Measurements from ENCODE around the gene TMBIM4.
A peak's percentile ranks its signal among the peaks of the same experiment; 100 is the strongest.
"Not testable (repeated sequence)": the region's sequence is repeated elsewhere in the genome, so short reads cannot be mapped to it uniquely, and the experiment has no call there.

The TMBIM4 gene

DNA sequence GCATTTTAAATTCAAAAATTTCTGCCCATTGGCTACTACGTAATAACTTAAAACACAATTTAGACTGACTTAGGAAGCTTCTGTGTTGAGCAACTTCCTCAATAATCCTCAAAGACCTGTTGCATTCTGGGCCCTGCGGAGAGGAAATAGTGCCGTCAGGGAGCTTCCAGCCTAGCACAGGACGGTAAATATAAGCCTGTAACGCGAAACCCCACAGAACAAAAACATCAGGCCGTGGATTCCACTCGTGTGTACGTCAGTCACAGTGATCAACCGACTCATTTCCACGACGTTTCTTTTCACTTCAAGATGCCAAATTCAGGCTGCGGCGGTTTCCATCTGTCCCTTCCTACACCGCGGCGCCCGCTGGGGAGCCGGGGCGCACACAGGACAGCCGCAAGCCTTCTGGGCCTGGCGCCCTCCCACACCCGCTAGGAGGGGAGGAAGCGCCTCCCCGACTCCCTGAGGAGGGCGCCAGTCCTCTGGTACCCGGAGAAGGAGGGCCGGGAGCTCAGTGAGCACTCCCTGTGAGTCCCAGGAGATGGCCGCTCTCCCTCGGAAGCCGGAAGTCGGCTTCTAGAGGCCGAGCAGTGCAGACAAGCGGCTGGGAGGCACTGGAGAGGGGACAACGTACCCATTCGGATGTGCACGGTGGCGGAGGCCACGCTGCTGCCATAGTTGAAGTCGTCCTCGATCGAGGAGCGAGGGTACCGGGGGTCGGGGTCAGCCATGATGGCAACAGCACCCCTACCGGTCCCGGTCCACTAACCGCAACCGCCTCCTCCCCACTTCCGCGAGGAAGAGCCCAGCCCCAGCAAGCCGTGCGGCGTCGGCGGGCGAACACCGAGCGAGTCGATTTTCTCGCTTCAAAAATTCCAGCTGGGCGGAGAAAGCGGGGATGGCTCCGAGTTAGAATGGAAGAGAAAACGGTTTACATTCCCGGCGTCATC is at the start of gene TMBIM4:
Gene TMBIM4, minus strand, starts transcription at position 776 of the 950 bp plus-strand sequence. Its CDS starts 45 bp downstream, at position 731.
- peak; percentile 65 to 71 for DNase-seq (ENCODE audit: low read depth in 2 of 2, low spot score in 1 of 2)

- DNase-seq (ENCODE audit: low read depth in 2 of 2, low spot score in 1 of 2): no peak
These were observed 47.6 kb upstream of the TMBIM4 start for GRCh38 chr12:66217342-66217917.

GRCh38 chr12:66213011-66213410 is 43.2 kb upstream of the TMBIM4 start:
- not testable (repeated sequence) for DNase-seq (ENCODE audit: low read depth in 2 of 2, low spot score in 1 of 2)

- DNase-seq (ENCODE audit: low read depth in 2 of 2, low spot score in 1 of 2): not testable (repeated sequence)
These were observed 41.8 kb upstream of the TMBIM4 start for GRCh38 chr12:66211573-66211972.

- DNase-seq (ENCODE audit: low read depth in 2 of 2, low spot score in 1 of 2): no peak
These were observed 41.0 kb upstream of the TMBIM4 start for GRCh38 chr12:66210840-66211239.

GRCh38 chr12:66206141-66206540 is 36.3 kb upstream of the TMBIM4 start:
- DNase-seq (ENCODE audit: low read depth in 2 of 2, low spot score in 1 of 2): no peak

DNA sequence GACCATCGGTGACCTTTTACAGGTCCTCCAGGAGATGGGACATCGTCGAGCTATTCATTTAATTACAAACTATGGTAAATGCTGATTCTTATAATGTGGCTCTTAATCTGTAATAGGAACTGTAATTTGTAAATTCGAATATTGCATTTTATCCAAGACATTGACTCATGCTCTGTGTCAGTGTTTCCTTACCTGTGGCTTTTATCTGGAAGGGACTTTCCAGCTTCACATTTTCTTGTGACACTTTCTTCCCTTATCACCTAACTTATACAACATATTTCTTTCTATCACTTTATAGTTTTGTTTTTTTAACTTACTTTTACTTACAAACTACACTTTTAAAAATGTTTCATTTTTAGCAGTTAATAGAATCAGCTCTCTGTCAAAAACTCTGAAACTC is 34.0 kb upstream of the TMBIM4 start:
- DNase-seq (ENCODE audit: low read depth in 2 of 2, low spot score in 1 of 2): no peak

- no peak for DNase-seq (ENCODE audit: low read depth in 2 of 2, low spot score in 1 of 2)
These were observed 30.2 kb upstream of the TMBIM4 start for GRCh38 chr12:66199831-66200509.

DNA sequence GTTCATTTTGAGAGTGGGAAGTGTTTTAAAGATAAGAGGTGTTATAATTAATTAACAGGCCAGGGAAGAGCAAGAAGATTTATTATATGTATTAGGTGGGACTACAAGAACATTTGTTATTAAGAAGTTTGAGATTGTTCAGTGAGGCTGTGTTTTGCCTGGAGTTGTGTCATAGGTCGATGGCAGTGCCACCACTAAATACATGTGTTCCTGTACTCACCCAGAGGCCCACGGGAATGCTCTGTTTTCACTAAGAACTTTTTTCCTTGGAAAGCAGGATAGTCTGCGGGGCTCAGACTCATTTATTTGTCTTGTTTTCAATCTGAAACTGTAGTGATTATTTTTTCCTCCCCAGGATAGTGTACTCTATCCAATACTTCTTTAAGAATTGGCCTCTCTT is 29.3 kb upstream of the TMBIM4 start:
- no peak for DNase-seq (ENCODE audit: low read depth in 2 of 2, low spot score in 1 of 2)

DNA sequence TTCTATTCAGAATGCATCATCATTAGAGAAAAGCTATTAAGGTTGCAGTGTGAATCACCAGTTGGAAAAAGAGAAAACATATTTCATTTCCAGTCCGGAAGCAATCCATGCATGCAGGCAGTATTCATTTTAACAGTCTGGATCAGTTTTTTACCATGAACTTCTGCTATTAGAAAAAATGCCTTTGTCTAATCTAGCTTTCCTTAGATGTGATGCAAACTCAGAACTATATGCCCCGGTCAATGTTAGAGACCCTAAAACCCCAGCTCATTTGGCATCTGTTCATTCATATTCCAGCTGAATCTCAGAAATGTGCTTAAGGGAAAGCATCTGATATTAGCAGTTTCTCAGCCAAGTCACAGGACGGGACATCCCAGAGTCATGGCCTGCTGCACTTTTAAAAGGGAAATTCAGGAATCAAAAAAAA is 27.7 kb upstream of the TMBIM4 start:
- DNase-seq (ENCODE audit: low read depth in 2 of 2, low spot score in 1 of 2): no peak

GRCh38 chr12:66196806-66197205 is 27.0 kb upstream of the TMBIM4 start:
- DNase-seq (ENCODE audit: low read depth in 2 of 2, low spot score in 1 of 2): no peak

DNA sequence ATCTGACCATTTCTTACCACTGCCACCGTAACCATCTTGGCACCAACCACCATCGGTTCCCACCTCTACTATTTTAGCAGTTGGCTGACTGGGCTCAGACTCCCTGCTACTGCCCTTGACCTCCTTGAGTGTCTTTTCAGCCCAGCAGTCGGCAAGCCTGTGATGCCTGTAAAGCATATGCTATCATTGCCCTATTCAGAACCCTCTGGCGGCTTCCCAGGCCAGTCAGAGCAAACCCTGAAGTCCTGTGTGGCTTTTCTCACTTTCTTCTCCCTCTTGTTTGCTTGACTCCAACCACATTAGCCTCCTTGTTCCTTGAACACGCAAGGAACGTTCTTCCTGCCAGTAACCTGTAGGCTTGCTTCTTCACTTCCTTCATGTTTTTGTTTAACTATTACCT is 25.4 kb upstream of the TMBIM4 start:
- no peak for DNase-seq (ENCODE audit: low read depth in 2 of 2, low spot score in 1 of 2)

DNA sequence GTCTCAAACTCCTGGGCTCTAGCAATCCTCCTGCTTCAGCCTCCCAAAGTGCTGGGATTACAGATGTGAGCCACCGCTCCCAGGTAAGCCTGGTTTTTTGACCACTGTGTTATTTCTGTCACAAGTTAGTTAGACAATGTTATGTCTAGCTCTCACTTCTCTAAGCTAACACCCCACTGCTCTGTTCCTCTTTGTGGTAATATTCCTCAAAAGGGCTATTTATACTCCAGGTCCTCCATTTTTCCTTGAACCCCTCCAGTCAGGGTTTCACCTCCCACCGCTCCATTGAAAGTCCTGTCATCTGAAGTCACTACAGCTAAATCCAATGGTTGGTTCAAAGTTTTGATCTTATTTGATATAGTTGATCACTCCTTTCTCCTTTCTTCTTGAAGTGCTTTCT is 24.3 kb upstream of the TMBIM4 start:
- no peak for DNase-seq (ENCODE audit: low read depth in 2 of 2, low spot score in 1 of 2)

DNA sequence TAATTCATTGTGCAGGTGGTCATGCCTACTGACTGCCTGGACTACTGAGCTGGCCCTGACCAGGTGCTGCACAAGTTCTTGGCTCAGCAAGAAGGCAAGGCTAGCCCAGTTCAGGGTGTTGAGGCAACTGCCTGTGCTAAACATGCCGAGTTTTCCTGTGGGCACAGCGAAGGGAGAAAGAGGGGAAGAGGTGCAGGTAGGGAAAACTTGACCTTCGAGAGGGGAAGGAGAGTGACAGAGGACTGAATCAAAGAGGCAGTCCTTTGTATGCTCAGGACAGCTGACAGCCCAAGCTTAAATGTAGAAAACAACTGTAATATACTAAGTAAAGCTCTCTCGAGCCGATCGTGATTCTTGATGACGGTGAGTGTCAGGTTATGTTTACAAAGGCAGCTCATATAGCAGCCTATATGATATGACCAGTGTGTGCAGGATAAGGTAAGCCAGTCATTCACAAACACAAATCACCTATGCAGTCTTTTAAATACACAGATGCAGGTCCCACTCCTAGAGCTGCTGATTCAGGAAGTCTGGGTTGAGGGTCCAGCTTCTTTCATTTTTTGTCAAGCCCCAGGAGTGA is 21.8 kb upstream of the TMBIM4 start:
- no peak for DNase-seq (ENCODE audit: low read depth in 2 of 2, low spot score in 1 of 2)

DNA sequence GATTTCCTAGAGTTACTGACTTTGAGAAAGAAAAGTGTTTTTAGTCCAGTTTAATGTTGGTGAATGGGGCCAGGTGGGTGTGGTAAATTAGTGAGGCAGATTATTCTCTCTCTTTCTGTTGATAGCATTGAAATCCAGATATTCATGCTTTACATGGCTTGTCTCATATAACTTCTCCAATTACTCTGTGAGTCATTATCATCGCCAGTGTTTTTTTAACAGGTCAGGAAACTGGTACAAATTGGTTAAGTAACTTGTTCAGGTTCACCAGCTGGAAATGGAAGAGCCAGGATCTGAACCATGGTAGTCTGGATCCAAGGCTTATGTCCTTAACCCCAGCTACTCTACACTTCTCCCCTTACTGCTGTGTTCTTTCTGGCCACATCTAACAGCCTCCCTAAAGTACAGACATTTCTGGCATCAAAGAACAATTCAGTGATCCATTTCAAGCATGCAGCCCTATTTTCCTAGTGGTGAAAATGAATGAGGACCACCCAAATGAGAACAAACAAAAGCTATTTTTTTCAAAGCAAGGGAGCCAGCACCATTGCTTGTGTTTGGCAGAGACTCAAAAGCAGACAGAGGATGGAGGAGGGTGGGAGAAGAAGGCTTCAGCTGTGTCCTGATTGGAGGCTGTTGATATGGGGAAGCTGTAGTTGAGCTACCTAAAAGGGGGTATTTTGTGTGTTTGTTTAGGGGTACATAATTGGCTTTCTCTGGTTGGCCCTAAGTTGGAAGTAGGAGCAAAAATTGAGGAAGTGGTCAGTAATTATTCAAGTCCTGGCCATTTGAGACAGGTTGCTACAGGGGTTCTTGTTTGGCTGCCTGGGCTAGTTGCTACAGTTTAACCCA is 20.9 kb upstream of the TMBIM4 start:
- no peak for DNase-seq (ENCODE audit: low read depth in 2 of 2, low spot score in 1 of 2)

- DNase-seq (ENCODE audit: low read depth in 2 of 2, low spot score in 1 of 2): no peak
These were observed 20.1 kb upstream of the TMBIM4 start for GRCh38 chr12:66189889-66190288.

DNA sequence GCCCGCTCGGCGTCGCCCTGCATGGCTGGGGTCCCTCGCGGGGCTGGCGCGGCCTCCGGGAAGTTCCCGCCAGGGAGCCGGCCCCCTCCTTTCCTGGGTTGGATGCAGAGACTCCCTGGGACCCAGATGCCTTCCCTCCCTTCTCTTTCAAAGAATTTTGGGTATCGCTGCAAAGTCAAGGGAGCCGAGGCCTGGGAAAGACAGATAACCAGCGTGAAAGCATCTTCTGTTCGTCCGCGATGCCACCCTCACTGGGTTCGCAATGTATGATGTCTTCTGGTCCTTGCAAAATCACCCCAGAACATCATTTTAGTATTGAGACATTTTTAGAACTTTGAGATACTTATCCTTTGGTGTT is 19.7 kb upstream of the TMBIM4 start:
- no peak for DNase-seq (ENCODE audit: low read depth in 2 of 2, low spot score in 1 of 2)

DNA sequence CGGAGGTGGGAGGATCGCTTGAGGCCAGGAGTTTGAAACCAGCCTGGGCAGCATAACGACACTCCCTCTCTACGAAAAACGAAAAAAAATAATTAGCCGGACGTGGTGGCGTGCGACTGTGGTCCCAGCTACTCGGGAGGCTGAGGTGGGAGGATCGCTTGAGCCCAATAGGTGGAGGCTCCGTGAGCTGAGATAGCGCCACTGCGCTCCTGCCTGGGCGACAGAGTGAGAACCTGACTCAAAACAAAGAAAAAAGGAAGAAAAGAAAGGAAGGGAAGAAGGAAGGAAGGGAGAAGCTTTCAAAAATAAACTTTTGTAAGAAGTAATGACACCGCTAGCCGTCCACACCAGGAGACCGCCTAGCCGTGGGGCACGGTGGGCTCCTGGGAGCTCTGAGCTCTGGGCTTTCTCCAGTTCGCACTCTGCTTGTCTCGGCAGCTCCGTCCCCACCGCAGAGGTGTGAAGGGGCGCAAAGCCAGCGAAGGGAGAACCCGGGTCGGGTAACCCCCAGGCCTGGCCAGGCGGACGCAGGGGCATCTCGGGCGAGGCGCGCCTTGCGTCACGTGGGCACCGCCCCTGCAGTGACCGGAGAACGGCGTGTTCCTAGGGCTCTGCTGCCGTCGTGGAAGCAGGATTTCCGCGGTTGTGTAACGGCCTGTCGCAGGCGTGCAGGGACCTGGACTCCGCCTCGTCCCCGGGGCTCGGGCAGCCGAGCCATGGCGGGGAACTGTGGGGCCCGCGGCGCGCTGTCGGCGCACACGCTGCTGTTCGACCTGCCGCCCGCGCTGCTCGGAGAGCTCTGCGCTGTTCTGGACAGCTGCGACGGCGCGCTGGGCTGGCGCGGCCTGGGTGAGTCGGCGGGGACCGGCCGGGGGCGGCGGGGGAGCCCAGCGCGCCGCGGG is 19.0 kb upstream of the TMBIM4 start, which contains the start of gene IRAK3:
Gene IRAK3, plus strand, starts transcription at position 631 of the 902 bp plus-strand sequence. Its CDS starts 86 bp downstream, at position 717.
- no peak for DNase-seq (ENCODE audit: low read depth in 2 of 2, low spot score in 1 of 2)

GRCh38 chr12:66187821-66188220 is 18.0 kb upstream of the TMBIM4 start:
- no peak for DNase-seq (ENCODE audit: low read depth in 2 of 2, low spot score in 1 of 2)

- no peak for DNase-seq (ENCODE audit: low read depth in 2 of 2, low spot score in 1 of 2)
These were observed 17.2 kb upstream of the TMBIM4 start for GRCh38 chr12:66187036-66187435.
